Measurements from ENCODE around the gene SHISAL2B. TPM values are rescaled to one million over a fixed set of nuclear protein-coding genes. Genes with fewer than 3 reads are reported as not detected.

SHISAL2B gene
- total and polyA plus RNA-seq, 2 donors from 2014 or later, result not detected

GRCh38 chr5:64744914-64745313 is 54.6 kb downstream of the SHISAL2B start:
- no peaks in the 10 kb centered on the region for H3K27me3 ChIP-seq (ENCODE audit: control insufficient read depth, insufficient read depth, low read length)
- no peak for TF ChIP-seq CTCF (IDR thresholded peaks at IDR 0.05; ENCODE audit: borderline replicate concordance, extremely low read depth, insufficient read depth)
- H3K4me1 ChIP-seq (ENCODE audit: control insufficient read depth in 2 of 3, insufficient read depth in 2 of 3, low read depth in 1 of 3, low read length in 3 of 3), result no peaks in the 10 kb centered on the region
- no peak for FAIRE-seq
- H3K27ac ChIP-seq (ENCODE audit: low read depth in 2 of 2, low read length in 2 of 2), result no peak overlapping the region
- no peak overlapping the region for H3K9ac ChIP-seq (ENCODE audit: low read length in 3 of 3)
- intact Hi-C loops (cut with DNase I), result no loop called here
- no peaks in the 10 kb centered on the region for H3K9me3 ChIP-seq (ENCODE audit: control insufficient read depth in 2 of 3, insufficient read depth in 1 of 3, low read length in 3 of 3)
- H3K36me3 ChIP-seq (ENCODE audit: control insufficient read depth in 2 of 3, insufficient read depth in 3 of 3, low read length in 3 of 3), result peaks cover 0 to 2% (median 0%) of the 10 kb centered on the region in 3 donors
- DNase-seq, result no peak
- H3K4me3 ChIP-seq (ENCODE audit: low read length in 3 of 3), result no peak overlapping the region

GRCh38 chr5:64746446-64746845 is 56.1 kb downstream of the SHISAL2B start:
- Histone ChIP-seq H3K9ac (ENCODE audit: low read length in 3 of 3) (no peak overlapping the region), H3K36me3 (ENCODE audit: control insufficient read depth in 2 of 3, insufficient read depth in 3 of 3, low read length in 3 of 3) (no peaks in the 10 kb centered on the region), H3K4me1 (ENCODE audit: control insufficient read depth in 2 of 3, insufficient read depth in 2 of 3, low read depth in 1 of 3, low read length in 3 of 3) (no peaks in the 10 kb centered on the region), H3K27ac (ENCODE audit: low read depth in 2 of 2, low read length in 2 of 2) (no peak overlapping the region), H3K9me3 (ENCODE audit: control insufficient read depth in 2 of 3, insufficient read depth in 1 of 3, low read length in 3 of 3) (no peaks in the 10 kb centered on the region), H3K27me3 (ENCODE audit: control insufficient read depth, insufficient read depth, low read length) (no peaks in the 10 kb centered on the region), H3K4me3 (ENCODE audit: low read length in 3 of 3) (no peak overlapping the region)
- FAIRE-seq, result no peak
- intact Hi-C loops (cut with DNase I), result no loop called here
- no peak for TF ChIP-seq CTCF (IDR thresholded peaks at IDR 0.05; ENCODE audit: borderline replicate concordance, extremely low read depth, insufficient read depth)
- no peak for DNase-seq

- H3K36me3 ChIP-seq (ENCODE audit: control insufficient read depth in 2 of 3, insufficient read depth in 3 of 3, low read length in 3 of 3), result peaks cover 0 to 2% (median 0%) of the 10 kb centered on the region in 3 donors
- DNase-seq (no peak), FAIRE-seq (no peak)
- no peak overlapping the region for H3K27ac ChIP-seq (ENCODE audit: low read depth in 2 of 2, low read length in 2 of 2)
- no peaks in the 10 kb centered on the region for H3K9me3 ChIP-seq (ENCODE audit: control insufficient read depth in 2 of 3, insufficient read depth in 1 of 3, low read length in 3 of 3)
- no peak overlapping the region for H3K9ac ChIP-seq (ENCODE audit: low read length in 3 of 3)
- no peak for TF ChIP-seq CTCF (IDR thresholded peaks at IDR 0.05; ENCODE audit: borderline replicate concordance, extremely low read depth, insufficient read depth)
- intact Hi-C loops (cut with DNase I), result no loop called here
- H3K4me1 ChIP-seq (ENCODE audit: control insufficient read depth in 2 of 3, insufficient read depth in 2 of 3, low read depth in 1 of 3, low read length in 3 of 3), result no peaks in the 10 kb centered on the region
- H3K27me3 ChIP-seq (ENCODE audit: control insufficient read depth, insufficient read depth, low read length), result no peaks in the 10 kb centered on the region
- H3K4me3 ChIP-seq (ENCODE audit: low read length in 3 of 3), result no peak overlapping the region
Observed at GRCh38 chr5:64749385-64749784, 59.1 kb downstream of the SHISAL2B start.

GRCh38 chr5:64754066-64754465 is 63.8 kb downstream of the SHISAL2B start:
- H3K27ac ChIP-seq (ENCODE audit: low read depth in 2 of 2, low read length in 2 of 2), result no peak overlapping the region
- H3K4me3 ChIP-seq (ENCODE audit: low read length in 3 of 3), result no peak overlapping the region
- intact Hi-C loops (cut with DNase I), result no loop called here
- no peak overlapping the region for H3K9ac ChIP-seq (ENCODE audit: low read length in 3 of 3)
- DNase-seq, result no peak
- TF ChIP-seq CTCF (IDR thresholded peaks at IDR 0.05; ENCODE audit: borderline replicate concordance, extremely low read depth, insufficient read depth), result no peak
- no peaks in the 10 kb centered on the region for H3K9me3 ChIP-seq (ENCODE audit: control insufficient read depth in 2 of 3, insufficient read depth in 1 of 3, low read length in 3 of 3)
- H3K36me3 ChIP-seq (ENCODE audit: control insufficient read depth in 2 of 3, insufficient read depth in 3 of 3, low read length in 3 of 3), result peaks cover 0 to 2% (median 0%) of the 10 kb centered on the region in 3 donors
- peaks cover 0 to 3% (median 0%) of the 10 kb centered on the region in 3 donors for H3K4me1 ChIP-seq (ENCODE audit: control insufficient read depth in 2 of 3, insufficient read depth in 2 of 3, low read depth in 1 of 3, low read length in 3 of 3)
- no peak for FAIRE-seq
- H3K27me3 ChIP-seq (ENCODE audit: control insufficient read depth, insufficient read depth, low read length), result no peaks in the 10 kb centered on the region
